Parathyroid adenoma (tissue), 2 donors: ENCODE data around the gene CRIM1.

ENCODE experiments used
- H2AFZ ChIP-seq: fragments of 300-600 bp; sonication (generic); one replicate; pipeline ENCODE4 v1.7.0; 2017; ENCODE audit warnings: antibody characterized with exemption, mild to moderate bottlenecking
- H3K27ac ChIP-seq: fragments of 300-600 bp; sonication (generic); one replicate; pipeline ENCODE4 v1.7.0; 2017
- H3K27me3 ChIP-seq: fragments of 300-600 bp; sonication (generic); one replicate; pipeline ENCODE4 v1.7.0; 2017; ENCODE audit warnings: low read length; ENCODE audit not compliant: control insufficient read depth, insufficient read depth
- H3K36me3 ChIP-seq: fragments of 300-600 bp; sonication (generic); one replicate; pipeline ENCODE4 v1.7.0; 2017; ENCODE audit warnings: low read length; ENCODE audit not compliant: control insufficient read depth, insufficient read depth
- H3K4me1 ChIP-seq: fragments of 300-600 bp; sonication (generic); one replicate; pipeline ENCODE4 v1.7.0; 2017; ENCODE audit warnings: control low read depth
- H3K4me2 ChIP-seq: fragments of 300-600 bp; sonication (generic); one replicate; pipeline ENCODE4 v1.7.0; 2017; ENCODE audit warnings: low read length
- H3K4me3 ChIP-seq: fragments of 300-600 bp; sonication (generic); one replicate; pipeline ENCODE4 v1.7.0; 2017; ENCODE audit warnings: low read depth, low read length
- H3K79me2 ChIP-seq: fragments of 300-600 bp; sonication (generic); one replicate; pipeline ENCODE4 v1.7.0; 2017; ENCODE audit warnings: control low read depth
- H3K9ac ChIP-seq: fragments of 300-600 bp; sonication (generic); one replicate; pipeline ENCODE4 v1.7.0; 2017; ENCODE audit warnings: mild to moderate bottlenecking
- H3K9me3 ChIP-seq: fragments of 300-600 bp; sonication (generic); one replicate; pipeline ENCODE4 v1.7.0; 2017; ENCODE audit warnings: low read length; ENCODE audit not compliant: control insufficient read depth
- TF ChIP-seq, protein P1 (sequence below): fragments of 300-600 bp; sonication (generic); IDR thresholded peaks from one replicate; pipeline ENCODE4 v1.7.0; 2017; ENCODE audit warnings: antibody characterized with exemption, mild to moderate bottlenecking
- donor health status: primary hyperparathyroidism.

Gene CRIM1

DNA sequence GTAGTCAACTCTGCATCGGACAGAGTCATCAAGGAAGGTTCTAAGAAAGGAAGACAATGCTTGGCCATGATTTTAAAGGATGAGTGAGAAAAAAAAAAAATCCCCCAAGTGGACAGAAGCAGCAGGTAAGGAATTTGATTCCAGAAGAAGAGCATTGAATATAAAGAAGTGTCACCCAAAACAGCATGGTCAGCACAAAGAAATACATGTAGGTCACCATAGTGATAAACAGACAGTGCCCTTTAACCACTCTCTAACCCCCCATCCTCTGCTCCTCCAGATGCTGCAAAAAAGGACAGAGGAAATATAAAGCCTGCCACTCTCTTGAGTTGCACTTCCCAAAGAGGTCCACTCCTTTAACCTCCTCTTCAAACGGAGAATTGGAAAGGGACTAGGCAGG, 219.0 kb downstream of the CRIM1 start:
- Histone ChIP-seq H3K9me3 (no peaks in the 10 kb centered on the region), H3K27me3 (no peaks in the 10 kb centered on the region), H3K4me3 (no peak overlapping the region), H3K36me3 (no peaks in the 10 kb centered on the region), H2AFZ (no peak overlapping the region), H3K27ac (no peak overlapping the region), H3K4me2 (no peak overlapping the region), H3K79me2 (no peaks in the 10 kb centered on the region), H3K9ac (no peak overlapping the region), H3K4me1 (no peaks in the 10 kb centered on the region)
- TF ChIP-seq, protein P1, sequence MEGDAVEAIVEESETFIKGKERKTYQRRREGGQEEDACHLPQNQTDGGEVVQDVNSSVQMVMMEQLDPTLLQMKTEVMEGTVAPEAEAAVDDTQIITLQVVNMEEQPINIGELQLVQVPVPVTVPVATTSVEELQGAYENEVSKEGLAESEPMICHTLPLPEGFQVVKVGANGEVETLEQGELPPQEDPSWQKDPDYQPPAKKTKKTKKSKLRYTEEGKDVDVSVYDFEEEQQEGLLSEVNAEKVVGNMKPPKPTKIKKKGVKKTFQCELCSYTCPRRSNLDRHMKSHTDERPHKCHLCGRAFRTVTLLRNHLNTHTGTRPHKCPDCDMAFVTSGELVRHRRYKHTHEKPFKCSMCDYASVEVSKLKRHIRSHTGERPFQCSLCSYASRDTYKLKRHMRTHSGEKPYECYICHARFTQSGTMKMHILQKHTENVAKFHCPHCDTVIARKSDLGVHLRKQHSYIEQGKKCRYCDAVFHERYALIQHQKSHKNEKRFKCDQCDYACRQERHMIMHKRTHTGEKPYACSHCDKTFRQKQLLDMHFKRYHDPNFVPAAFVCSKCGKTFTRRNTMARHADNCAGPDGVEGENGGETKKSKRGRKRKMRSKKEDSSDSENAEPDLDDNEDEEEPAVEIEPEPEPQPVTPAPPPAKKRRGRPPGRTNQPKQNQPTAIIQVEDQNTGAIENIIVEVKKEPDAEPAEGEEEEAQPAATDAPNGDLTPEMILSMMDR, result no peak

- no peak overlapping the region for H3K9ac ChIP-seq
- H3K36me3 ChIP-seq, result no peaks in the 10 kb centered on the region
- TF ChIP-seq, protein P1, result no peak
- no peak overlapping the region for H3K4me2 ChIP-seq
- no peak overlapping the region for H3K27ac ChIP-seq
- no peak overlapping the region for H3K4me3 ChIP-seq
- H3K4me1 ChIP-seq, result no peaks in the 10 kb centered on the region
- no peaks in the 10 kb centered on the region for H3K79me2 ChIP-seq
- H3K9me3 ChIP-seq, result no peaks in the 10 kb centered on the region
- no peaks in the 10 kb centered on the region for H3K27me3 ChIP-seq
- H2AFZ ChIP-seq, result no peak overlapping the region
These were observed 222.3 kb downstream of the CRIM1 start for GRCh38 chr2:36577884-36578283.

GRCh38 chr2:36578343-36579296, 223.0 kb downstream of the CRIM1 start:
- TF ChIP-seq, protein P1, result no peak
- no peak overlapping the region for H3K27ac ChIP-seq
- H3K4me3 ChIP-seq, result no peak overlapping the region
- no peaks in the 10 kb centered on the region for H3K79me2 ChIP-seq
- no peak overlapping the region for H2AFZ ChIP-seq
- no peaks in the 10 kb centered on the region for H3K27me3 ChIP-seq
- H3K4me2 ChIP-seq, result no peak overlapping the region
- no peaks in the 10 kb centered on the region for H3K9me3 ChIP-seq
- no peaks in the 10 kb centered on the region for H3K36me3 ChIP-seq
- H3K4me1 ChIP-seq, result no peaks in the 10 kb centered on the region
- no peak overlapping the region for H3K9ac ChIP-seq

DNA sequence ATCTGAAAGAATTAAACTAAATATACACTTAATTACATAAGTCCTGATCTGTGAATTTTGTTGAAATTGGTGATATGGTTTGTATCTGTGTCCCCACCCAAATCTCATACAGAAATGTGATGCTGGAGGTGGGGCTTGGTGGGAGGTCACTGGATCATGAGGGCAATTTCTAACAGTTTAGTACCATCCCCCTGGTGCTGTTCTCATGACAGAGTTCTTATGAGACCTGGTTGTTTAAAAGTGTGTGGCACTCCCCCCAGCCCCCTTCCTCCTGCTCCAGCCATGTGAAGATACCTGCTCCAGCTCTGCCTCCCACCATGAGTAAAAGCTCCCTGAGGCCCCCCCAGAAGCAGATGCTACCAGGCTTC, 223.7 kb downstream of the CRIM1 start:
- Histone ChIP-seq H3K27me3 (no peaks in the 10 kb centered on the region), H3K9ac (no peak overlapping the region), H3K79me2 (no peaks in the 10 kb centered on the region), H3K27ac (no peak overlapping the region), H3K4me2 (no peak overlapping the region), H3K4me1 (no peaks in the 10 kb centered on the region), H3K9me3 (no peaks in the 10 kb centered on the region), H3K36me3 (no peaks in the 10 kb centered on the region), H2AFZ (no peak overlapping the region), H3K4me3 (no peak overlapping the region)
- TF ChIP-seq, protein P1, result no peak

DNA sequence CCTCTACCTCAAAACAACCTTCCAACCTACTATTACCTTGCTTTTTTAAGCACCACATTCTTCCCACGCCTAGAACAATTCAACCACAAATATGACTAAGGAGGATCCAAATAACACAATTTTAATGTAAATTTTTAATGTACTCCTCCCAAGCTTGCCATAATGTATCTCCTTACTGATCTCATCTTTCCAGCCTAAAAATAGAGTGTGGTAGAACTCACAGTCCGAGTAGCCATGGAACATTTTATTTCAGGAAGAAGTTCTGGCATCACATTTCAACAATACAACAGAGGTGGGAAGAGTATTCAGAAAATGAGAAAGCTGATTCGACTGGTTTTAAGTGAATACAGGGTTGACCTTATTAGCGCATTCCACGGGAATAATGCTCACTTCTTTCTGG, 227.0 kb downstream of the CRIM1 start:
- TF ChIP-seq, protein P1, result no peak
- no peak overlapping the region for H3K27ac ChIP-seq
- H3K27me3 ChIP-seq, result no peaks in the 10 kb centered on the region
- H3K4me2 ChIP-seq, result no peak overlapping the region
- no peaks in the 10 kb centered on the region for H3K9me3 ChIP-seq
- no peaks in the 10 kb centered on the region for H3K4me1 ChIP-seq
- no peak overlapping the region for H3K9ac ChIP-seq
- no peak overlapping the region for H3K4me3 ChIP-seq
- no peak overlapping the region for H2AFZ ChIP-seq
- no peaks in the 10 kb centered on the region for H3K79me2 ChIP-seq
- no peaks in the 10 kb centered on the region for H3K36me3 ChIP-seq
